GM18499 (cell line): ENCODE data around the gene IL11RA.
"Not testable (repeated sequence)": the region's sequence is repeated elsewhere in the genome, so short reads cannot be mapped to it uniquely, and the experiment has no call there.

Source experiments
- ATAC-seq: cut with Tn5 transposase; IDR thresholded peaks from one replicate; pipeline ENCODE4 v1.9.1; 2021; ENCODE audit warnings: moderate number of reproducible peaks; ENCODE audit not compliant: insufficient read depth, unreplicated experiment

Gene IL11RA

DNA sequence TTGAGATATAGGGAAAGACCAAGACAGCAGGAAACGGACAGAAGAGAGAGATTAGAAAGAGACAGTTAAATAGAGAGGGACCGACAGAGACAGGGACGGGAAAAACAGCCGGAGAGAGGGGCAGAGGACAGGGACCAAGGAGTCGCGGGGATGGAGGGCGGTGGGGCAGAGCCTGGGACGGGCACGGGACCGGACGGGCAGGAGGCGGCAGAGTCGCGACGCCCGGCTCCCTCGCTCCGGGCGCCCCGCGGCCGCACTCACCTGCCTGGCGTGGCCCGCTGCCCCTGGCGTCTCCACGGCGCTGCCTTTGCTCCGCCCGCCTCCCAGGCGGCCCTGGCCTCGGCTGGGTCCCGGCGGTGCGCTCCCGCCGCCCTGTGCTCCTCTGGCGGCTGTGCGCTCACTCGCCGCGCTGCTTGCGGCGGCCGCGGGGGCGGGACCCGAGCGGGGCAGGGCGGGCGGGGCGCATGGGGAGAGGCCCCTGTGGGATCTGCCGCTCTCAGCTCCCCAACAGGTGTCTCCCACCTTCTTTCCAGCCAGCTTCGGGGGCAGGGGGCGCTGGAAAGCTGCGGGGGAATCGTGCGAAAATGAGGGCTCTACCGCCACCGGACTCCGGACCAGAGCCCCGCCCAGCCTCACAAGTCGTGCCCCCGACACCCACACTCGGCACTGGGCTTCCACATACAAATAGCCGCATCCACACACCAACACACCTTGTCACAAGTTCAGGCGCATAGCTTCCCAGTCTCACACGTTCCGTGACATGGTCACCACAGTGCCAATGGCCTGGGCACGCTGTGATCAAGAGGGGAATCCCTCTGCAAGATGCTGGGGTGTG is 23.1 kb upstream of the IL11RA start, which contains the start of gene ARID3C:
Gene ARID3C, minus strand, starts transcription at position 411 of the 835 bp plus-strand sequence. CDS start 1,052 bp downstream, outside the sequence.
- no peak for ATAC-seq

DNA sequence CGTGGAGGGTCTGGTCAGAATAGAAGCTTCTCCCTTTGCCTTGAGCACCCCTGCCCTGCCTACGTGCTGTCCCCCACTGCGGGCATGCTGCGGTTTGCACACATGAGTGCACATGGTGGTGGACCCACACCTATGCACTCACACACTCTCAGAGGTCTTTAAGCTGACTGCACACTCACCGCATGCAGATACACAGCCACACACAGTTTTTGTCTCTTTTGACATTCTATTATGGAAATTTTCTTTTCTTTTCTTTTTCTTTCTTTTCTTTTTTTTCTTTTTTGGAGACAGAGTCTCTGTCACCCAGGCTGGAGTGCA is 22.5 kb upstream of the IL11RA start:
- ATAC-seq: no peak

DNA sequence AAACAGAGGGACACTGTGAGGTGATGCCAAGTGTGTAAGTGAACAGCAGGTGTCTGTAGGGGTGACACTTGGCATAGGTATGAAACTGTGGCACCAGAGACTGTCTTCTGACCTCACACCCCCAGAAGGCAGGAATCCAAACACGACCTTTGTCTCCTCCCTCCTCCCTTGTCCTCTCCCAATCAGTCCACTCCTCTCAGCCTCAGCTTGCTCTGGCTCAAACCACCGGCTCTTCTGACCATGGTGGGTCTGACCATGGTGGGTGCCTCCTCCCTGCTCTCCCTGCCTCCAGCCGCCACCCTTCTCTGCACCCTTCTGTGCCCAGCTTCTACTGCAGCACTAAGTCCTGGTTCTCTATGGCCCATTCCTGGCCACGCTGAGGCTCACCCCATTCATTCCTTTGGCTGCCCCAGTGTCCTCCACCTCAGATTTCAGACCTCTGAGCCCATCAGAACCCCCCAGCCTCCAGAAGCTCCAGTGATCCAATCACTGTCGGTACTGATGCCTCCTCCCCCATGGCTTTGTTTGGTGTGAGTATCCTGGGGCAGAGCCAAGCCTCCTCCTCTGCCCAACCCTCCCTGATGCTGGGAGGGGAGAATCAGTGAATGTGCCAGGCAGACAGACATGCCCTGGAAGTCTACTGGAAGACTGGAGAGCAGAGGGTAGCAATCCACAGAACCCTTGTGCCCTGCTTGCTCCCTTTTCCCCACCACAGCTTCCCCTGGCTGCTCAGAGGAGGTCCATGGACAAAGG is 21.4 kb upstream of the IL11RA start:
- no peak for ATAC-seq

DNA sequence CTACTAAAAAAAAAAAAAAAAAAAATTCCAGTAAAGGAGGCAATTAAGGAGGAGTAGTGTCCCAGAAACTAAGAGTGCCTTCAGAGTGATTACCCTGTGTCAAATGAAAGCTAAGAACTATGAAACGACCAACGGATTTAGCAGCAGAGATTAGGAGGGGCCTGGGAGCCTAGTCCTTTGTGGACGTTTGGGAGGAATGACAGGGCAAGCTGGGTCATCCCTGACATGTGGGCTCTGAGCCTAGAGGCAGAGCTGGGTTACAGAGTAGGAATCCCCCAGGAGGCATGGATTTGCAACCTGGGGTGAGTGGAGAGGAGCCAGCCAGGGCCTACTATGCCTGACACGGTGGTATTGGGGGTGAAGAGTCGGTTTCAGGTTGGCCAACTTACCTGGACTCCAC is 18.8 kb upstream of the IL11RA start:
- ATAC-seq: no peak

DNA sequence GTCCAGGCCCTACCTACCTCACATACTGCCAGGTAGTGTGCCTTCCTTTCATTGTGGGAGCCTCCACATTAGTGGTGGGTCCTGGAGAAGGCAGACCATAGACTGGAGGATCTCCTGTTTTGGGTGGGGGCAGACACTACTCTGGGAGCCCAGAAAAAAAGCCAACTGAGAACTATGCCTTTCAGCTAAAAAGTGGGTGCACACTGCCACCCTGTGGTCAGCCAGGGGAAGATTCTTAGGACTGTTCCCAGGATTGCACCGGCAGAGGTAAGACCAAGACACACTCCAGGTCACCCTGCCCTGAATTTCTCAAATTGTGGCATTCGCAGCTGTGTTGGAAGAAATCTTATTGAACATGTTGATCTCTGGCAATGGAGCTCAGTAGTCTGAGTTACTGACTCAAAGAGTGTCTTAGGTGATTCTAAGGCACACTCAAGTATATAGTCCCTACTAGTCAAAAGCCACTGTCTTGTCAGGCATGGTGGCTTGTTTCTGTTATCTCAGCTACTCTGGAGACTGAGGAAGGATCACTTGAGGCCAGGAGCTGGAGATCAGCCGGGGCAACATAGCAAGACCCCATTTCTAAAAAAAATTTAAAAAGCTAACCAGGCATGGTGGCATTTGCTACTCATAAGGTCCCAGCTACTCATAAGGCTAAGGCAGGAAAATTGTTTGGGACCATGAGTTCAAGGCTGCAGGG is 18.0 kb upstream of the IL11RA start:
- no peak for ATAC-seq

DNA sequence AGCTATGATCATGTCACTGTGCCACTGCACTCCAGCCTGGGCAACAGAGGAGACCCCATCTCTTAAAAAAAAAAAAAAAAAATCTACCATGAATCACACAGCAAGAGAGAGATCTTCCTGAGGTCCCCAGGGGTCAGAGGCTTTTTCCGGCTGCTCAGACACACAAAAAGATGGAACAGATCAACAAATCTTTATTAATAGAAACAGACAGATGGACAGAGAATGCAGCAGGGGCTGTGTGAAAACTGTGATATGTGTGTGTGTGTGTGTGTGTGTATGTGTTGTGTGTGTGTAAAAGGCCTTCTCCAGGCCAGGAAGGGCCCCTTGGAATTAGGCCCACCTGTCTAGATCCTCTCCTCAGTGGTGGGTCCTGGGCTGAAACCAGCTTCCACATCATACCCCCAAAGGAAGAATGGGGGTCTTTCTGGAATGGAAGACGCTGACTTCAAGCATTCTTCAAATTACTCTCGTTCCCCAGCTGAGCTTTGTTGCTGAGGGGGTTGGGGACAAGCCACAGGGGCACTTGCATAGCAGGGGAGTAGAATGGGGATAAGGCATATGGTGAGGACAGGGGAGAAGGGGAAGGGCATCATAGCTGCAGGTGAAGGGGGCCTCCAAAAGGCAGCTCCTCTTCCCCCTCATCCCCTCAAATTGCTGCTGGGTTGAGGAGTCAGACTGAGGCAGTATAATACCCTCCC is 17.3 kb upstream of the IL11RA start:
- ATAC-seq: no peak

DNA sequence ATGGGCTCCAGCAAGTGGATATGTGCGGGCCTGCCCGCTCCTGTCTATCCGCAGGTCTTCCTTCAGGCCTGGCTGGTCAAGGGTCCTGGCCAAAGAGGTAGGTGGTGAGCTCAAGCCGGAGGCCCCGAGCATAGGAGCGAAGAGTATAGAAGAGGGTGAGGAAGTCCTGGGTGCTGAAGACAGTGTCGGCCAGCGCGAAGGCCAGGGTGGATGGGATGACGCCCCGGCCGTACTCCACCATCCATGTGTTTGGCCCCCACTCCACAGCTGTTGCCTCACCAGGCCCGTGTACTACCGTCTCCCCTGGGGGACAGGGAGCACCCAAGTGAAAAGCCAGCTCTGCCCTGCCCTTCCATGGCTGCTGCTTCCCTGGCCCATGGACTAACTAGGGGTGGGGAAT is 16.4 kb upstream of the IL11RA start:
- ATAC-seq: no peak

DNA sequence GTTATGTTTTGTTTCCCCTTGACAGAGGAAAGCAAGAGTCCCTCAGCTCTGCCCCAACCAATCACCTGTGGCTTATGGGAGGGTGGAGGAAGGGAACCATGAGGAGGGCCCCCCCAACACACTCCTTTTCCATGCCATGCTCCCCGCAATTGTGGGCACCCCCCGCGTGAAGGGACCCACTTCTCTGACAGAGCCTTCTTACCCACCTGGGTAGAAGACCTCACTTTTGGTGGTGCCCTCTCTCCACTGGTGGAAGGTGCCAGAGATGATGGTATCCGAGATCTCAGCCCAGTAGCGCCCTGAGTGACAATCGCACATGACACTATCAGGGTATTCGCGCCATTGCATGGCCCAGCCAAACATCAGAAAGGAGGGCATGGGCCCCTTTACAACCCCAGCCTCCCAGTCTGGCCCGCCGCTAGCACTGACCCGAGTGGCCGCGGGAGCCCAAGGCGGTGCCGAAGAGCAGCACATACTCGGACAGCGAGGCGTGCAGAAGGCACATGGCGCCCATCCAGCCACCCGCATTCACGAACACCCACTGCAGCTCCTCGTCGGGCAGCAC is 15.1 kb upstream of the IL11RA start:
- no peak for ATAC-seq

DNA sequence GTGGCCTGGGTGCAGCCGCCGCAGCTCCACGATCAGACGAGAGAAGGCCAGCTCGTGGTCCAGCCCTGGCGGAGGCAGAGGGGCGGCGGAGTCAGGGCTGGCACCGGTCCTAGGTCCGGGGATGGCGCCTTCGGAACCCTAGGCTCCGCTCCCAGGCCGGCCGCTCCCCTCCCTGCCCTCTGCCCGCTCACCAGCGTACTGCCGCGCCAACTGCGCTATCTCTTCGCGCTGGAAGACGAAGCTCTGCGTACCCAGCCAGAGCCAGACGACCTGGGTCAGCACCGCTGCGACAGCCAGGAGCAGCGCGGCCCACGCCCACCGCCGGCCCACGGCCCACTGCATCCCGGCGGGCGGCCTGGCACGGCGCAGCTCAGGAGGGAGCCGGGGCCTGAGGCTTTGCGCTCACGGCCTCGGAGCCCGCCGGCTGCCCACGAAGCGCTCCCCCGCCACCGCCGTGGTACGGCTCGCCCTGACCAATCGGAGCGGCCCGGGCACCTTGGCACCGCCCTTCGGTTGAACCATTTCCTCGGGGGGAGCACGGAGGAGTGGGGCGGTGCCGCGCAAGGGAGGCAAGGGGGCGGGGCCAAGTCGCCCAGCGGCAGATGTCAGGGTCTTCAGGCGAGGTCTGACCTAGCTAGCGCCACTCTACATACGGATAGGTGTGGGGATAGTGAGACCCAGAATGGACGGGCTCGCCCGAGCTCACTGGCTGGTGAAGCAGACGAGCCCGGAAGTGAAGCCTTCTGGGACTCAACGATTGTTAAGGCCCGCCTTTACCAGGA is 14.4 kb upstream of the IL11RA start, which contains the start of gene SIGMAR1:
Gene SIGMAR1, minus strand, starts transcription at position 432 of the 782 bp plus-strand sequence. Its CDS starts 90 bp downstream, at position 342.
- peak; percentile 41 for ATAC-seq

DNA sequence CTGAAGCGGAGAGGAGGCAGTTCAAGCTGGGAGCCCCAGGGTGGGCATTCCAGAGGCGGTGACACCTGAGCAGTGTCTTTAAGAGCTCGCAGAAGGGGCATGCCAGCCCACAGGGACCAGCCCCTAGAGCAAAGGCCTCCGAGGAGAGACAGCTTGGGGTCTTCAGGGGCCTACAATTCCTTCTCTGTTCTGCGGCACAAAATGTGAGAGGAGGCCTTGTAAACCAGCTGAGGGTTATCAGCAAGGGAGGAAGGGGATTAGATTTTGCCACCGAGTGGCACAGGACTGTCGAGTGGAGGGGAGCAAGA is 13.9 kb upstream of the IL11RA start:
- no peak for ATAC-seq

DNA sequence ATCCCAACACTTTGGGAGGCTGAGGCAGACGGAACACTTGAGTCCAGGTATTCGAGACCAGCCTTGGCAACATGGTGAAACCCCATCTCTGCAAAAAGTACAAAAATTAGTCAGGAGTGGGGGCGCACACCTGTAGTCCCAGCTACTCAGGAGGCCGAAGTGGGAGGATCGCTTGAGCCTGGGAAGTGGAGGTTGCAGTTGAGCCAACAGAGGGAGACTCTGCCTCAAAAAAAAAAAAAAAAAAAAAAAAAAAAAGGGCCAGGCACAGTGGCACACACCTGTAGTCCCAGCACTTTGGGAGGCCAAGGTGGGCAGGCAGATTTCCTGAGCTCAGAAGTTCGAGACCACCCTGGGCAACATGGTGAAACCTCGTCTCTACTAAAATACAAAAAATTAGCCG is 12.7 kb upstream of the IL11RA start:
- ATAC-seq: not testable (repeated sequence)

DNA sequence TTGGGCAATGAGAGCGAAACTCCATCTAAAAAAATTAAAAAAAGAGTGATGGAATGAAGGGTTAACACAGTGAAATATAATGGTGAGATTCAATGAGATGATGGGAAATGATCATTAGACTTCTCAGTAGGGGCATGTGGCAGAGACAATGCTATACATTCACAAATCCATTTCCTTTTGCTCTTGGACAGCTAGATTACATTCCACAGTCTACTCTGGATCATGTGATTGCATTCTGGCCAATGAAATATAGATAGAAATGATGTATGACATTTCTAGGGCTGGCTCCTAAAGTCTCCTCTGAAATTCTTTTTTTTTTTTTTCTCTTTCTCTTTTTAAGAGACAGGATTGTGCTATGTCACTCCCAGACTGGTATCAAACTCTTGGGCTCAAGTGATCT is 9.3 kb upstream of the IL11RA start:
- ATAC-seq: no peak

DNA sequence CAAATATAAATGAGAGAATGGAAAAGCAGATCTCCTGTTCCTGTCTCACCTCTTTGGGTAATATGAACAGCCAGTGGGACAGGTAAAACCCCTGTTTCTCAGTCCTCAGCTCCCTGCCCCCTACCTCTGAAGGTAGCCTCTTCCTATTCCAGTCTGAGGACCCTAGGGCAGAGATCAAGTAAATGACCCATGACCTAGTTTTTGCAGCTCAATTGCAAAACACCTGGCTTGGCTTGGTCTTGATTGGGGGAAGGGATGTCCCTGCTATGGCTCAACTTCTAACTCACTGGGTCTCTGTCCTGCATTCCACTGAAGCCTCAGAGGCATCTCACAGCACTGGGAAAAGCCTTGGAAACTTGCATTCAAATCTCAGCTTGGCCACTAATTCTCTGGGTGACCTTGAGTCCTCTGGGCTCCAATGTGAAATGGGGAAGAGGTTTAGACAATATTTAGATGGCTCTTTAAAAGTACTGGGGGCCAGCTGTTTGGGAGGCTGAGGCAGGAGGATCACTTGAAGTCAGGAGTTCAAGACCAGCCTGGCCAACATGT is 7.1 kb upstream of the IL11RA start:
- no peak for ATAC-seq

DNA sequence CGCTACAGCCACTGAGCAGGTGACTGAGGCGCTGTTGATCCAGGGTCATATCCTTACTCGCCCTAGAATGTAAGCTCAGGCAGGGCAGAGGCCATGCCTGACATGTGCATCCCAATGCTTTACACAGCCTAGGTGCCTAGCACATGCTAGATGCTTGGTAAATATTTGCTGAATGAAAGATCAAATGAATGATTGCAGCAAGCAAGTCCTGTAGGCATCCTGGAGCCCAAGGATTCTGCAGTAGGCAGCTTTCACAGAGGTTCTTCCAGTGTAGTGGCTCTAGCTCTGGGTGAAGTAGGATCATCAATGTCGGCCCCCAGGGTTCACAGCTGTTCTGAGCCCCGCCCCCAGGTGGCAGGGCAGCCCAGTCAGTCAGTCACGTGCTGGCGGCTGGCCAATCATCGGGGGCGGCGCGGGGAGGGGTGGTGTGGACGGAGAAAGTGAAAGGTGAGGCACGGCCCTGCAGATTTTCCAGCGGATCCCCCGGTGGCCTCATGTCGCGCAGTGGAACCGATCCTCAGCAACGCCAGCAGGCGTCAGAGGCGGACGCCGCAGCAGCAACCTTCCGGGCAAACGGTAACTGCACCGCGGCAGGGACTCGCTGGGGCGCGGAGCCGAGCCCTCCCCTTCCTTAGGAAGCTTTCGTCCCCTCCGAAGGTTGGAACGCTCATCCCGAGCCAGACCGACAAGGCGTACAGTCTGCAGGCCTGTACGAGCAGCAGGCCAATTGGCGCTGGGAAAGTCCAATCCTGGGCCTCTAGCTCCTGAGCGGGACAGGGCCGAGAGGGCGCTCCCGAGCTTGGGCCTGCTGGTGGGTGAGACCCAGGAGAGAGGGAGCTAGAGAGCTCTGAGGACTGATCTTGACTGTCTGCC is 5.5 kb upstream of the IL11RA start, which contains the start of gene GALT:
Gene GALT, plus strand, starts transcription at position 465 of the 873 bp plus-strand sequence. Its CDS starts 30 bp downstream, at position 495.
- peak; percentile 60 for ATAC-seq

DNA sequence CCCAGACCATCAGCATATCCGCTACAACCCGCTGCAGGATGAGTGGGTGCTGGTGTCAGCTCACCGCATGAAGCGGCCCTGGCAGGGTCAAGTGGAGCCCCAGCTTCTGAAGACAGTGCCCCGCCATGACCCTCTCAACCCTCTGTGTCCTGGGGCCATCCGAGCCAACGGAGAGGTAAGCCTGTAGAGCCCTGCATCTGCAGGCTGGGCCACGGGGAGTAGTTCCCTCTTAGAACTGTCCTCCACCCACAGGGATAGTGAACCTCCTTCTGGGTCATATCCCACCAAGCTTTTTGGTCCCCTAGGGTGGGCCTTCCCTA is 4.9 kb upstream of the IL11RA start:
- no peak for ATAC-seq

DNA sequence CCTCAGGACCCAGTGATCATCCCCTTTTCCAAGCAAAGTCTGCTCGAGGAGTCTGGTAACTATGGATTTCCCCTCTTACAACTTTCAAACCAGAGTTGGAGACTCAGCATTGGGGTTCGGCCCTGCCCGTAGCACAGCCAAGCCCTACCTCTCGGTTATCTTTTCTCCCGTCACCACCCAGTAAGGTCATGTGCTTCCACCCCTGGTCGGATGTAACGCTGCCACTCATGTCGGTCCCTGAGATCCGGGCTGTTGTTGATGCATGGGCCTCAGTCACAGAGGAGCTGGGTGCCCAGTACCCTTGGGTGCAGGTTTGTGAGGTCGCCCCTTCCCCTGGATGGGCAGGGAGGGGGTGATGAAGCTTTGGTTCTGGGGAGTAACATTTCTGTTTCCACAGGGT is 4.3 kb upstream of the IL11RA start:
- ATAC-seq: no peak

DNA sequence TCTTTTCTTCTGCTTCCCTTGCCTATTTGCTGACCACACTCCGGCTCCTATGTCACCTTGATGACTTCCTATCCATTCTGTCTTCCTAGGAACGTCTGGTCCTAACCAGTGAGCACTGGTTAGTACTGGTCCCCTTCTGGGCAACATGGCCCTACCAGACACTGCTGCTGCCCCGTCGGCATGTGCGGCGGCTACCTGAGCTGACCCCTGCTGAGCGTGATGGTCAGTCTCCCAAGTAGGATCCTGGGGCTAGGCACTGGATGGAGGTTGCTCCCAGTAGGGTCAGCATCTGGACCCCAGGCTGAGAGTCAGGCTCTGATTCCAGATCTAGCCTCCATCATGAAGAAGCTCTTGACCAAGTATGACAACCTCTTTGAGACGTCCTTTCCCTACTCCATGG is 3.3 kb upstream of the IL11RA start:
- no peak for ATAC-seq

DNA sequence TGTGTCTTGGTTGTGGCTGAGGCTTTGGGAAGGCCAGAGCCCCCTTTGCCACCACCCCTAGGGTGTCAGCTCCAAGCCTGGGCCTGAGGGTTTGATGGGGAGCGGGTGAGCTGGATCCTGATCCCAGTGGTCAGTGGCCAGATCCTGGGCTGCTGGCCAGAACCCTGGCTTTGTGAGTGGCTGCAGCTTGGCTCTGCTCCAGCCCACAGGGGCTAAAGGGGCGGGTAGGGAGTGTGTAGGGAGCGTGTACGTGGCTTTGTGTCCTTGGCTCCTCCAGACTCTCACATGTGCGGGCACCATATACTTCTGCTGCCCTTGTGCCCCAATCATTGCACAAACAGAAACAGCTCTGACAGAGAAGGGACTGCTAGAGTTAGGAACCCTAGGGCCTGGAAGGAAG is 1.2 kb upstream of the IL11RA start:
- ATAC-seq: no peak
